GM12873 (cell line): ENCODE measurements around the gene C11orf98.

ENCODE experiments used
- TF ChIP-seq, protein P1 (sequence below): IDR thresholded peaks from 2 replicates; pipeline ENCODE4 v1.5.1; 2012; ENCODE audit warnings: low read depth, mild to moderate bottlenecking, moderate library complexity, low read length, control low read depth; ENCODE audit not compliant: insufficient read depth; ENCODE audit errors: missing control alignments

The C11orf98 gene

DNA sequence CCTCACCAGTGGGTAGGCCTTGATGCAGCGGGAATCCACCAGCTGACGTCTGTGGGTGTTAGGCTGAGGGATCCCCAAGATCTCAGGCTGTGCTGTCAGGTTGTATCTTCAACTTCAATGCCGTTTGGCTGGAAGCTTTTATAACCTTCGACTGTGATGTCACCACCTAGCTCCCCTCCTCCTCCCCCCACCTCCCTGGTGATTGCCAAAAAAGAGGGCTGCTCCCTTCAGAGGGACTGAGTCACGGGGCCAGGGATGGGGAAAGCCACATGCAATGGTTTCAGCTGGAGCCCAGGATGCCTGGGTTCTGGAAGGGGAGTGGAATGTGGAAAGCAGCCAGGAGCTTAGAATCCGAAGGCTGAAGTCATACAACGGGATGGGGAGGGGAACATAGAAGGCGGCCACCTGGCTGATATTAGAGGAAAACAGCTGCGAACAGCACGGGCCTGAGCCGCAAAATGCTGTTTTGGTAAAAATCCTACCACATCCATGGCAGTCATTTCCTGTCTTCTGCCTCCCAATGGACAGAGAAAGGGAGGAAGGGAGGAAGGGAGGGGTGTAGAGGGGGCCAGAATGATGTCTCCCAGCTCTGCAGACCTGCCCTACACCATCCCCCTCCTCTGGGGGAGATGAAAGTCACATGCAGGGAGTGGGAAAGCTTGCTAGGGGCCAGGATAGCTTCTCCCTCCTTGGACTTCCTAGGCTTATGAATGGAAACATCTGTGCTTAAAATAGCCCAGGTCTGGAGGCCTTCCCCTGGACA lies 24.6 kb upstream of the C11orf98 start, which contains the start of gene LRRN4CL:
LRRN4CL (minus strand) TSS at position 110 of the 763 bp plus-strand sequence. CDS start 1,022 bp downstream, outside the sequence.
- TF ChIP-seq, protein P1, sequence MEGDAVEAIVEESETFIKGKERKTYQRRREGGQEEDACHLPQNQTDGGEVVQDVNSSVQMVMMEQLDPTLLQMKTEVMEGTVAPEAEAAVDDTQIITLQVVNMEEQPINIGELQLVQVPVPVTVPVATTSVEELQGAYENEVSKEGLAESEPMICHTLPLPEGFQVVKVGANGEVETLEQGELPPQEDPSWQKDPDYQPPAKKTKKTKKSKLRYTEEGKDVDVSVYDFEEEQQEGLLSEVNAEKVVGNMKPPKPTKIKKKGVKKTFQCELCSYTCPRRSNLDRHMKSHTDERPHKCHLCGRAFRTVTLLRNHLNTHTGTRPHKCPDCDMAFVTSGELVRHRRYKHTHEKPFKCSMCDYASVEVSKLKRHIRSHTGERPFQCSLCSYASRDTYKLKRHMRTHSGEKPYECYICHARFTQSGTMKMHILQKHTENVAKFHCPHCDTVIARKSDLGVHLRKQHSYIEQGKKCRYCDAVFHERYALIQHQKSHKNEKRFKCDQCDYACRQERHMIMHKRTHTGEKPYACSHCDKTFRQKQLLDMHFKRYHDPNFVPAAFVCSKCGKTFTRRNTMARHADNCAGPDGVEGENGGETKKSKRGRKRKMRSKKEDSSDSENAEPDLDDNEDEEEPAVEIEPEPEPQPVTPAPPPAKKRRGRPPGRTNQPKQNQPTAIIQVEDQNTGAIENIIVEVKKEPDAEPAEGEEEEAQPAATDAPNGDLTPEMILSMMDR = no peak

DNA sequence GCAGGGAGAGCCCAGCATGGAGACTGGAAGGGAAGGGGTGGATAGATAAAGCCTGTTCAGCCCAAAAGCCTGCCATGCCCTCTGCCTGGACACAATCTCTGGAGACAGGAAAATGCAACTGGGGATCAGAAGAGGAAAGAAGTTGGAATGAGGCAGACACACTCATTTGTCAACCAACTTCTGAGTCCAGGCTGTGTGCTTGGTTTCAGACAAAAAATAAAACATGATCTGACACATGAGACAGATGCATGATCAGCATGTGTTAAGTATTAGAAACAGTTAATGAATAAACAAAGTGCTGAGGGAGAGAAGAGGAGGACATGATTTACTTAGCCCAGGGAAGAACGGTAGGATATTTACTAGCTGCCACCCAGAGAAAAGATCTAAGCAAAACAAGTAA lies 23.5 kb upstream of the C11orf98 start:
- TF ChIP-seq, protein P1 = no peak

DNA sequence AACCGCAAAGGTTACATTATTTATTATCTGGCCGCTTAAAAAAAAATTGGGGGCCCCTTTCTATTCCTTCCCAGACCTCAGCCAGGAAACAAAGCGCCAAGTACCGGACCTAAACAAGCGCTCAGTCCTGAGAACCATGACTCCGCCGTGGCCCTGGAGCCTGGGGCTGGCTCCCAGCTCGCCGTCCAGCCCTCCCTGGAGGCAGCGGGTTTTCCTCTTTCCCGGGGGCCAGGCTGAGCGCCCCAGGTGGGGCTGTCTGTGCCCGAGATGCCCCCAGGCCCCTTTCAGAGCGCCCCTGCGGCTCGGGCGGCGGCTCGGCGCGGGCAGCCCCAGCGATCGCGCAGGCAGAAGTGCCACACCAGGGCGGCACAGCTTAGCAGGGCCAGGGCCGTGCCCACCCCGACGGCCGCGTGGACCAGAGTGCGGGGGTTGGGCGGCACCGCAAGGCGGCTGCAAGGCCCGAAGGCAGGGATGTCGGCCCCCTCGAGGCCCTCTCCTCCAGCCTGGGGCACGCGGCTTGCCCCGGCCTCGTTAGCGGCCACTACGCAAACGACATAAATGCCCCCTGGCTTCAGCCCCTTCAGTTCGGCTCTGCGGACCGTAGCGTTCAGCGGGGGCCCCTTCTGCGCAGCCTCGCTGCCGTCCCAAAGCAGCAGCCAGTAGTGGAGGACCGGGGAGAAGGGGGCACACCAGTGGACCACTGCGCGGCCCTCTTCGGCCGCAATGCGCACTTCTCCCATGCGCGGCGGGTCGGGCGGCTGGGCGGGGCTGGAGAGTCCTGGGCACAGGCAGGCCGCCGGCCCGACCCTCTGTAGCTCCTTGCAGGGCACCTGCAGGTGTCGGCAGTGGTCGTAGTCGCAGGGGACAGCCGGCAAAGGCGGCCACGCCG lies 22.7 kb upstream of the C11orf98 start:
- TF ChIP-seq, protein P1 = no peak

DNA sequence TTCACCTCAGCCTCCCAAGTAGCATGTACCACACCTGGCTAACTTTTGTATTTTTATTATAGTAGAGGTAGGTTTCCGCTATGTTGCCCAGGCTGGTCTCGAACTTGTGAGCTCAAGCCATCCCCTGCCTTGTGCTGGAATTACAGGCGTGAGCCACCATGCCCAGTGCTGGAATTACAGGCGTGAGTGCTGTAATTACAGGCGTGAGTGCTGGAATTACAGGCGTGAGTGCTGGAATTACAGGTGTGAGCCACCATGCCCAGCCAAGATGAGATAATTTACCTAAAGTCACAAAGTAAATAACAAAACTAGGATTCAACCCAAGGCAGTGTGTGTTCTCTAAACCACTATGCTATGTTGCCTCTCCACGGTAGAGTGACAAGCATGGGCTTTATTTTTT lies 17.5 kb upstream of the C11orf98 start:
- TF ChIP-seq, protein P1 = no peak

DNA sequence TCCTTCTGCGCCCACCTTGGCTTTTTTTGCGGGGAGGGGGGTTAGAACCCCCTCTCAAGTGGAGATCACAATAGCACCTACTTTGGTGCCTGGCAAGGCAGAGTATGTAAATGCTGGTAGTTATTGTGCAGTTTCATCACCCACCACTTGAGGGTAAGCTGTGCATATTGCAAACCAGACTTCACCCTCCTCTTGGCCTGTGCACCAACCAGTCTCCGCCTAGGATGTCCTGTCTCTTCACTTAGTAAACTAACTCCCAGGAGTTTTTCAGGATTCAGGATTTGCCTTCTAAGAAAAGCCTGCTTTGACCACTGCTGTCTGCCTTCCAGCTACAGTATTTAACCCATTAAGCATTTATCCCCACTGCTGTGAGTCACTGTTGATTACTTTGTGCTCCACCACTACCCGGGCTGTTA lies 15.8 kb upstream of the C11orf98 start:
- TF ChIP-seq, protein P1 = peak; percentile 76

DNA sequence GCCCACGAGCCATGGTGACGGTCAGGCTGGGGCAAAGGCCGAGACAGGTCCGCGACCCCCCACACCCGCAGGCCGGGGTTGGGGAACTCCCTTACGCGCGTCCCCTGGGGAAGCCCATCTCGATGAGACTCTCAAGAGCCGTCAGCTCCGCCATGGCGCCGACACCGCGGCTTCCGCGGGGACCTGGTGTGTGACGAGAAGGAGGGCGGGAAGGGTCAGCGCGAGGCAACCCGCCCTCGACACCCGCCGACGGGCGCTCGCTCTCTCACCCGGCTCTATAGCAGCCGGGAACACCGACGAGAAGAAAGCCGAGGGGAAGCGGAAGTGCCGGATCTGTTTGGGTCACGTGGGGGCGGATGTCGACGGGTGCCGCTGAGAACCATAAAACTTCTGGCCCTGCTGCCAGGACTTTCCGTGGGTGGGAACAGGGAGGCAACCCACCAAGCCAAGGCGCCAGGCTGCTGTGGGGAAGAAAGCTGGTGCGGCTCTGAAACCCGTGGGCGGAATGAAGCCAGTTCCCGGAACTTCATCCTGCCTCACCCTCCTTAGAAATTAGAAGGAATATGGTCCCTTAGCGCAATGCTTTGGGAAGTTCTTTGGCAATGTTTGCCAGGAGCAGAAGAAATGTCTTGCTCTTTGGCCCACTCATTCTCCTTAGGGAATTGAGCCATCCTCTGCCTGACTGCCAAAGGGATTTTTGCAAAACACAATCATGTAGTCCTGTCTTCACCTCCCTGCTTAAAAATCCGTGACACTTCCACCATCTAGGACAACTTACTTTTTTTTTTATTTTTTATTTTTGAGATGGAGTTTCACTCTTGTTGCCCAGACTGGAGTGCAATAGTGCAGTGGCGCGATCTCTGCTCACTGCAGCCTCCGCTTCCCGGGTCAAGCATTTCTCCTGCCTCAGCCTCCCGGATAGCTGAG lies 14.0 kb upstream of the C11orf98 start, which contains the start of gene UBXN1:
UBXN1 (minus strand) TSS at position 304 of the 927 bp plus-strand sequence; CDS start at position 154, 150 bp downstream.
- TF ChIP-seq, protein P1 = no peak
